ENCODE measurements around the gene FKBP15. TPM values are rescaled to one million over a fixed set of nuclear protein-coding genes. Genes with fewer than 3 reads are reported as not detected.

The FKBP15 gene
- total RNA-seq, 6 donors from 2014 or later: 36.5 to 72.3 (median 50.0) TPM

DNA sequence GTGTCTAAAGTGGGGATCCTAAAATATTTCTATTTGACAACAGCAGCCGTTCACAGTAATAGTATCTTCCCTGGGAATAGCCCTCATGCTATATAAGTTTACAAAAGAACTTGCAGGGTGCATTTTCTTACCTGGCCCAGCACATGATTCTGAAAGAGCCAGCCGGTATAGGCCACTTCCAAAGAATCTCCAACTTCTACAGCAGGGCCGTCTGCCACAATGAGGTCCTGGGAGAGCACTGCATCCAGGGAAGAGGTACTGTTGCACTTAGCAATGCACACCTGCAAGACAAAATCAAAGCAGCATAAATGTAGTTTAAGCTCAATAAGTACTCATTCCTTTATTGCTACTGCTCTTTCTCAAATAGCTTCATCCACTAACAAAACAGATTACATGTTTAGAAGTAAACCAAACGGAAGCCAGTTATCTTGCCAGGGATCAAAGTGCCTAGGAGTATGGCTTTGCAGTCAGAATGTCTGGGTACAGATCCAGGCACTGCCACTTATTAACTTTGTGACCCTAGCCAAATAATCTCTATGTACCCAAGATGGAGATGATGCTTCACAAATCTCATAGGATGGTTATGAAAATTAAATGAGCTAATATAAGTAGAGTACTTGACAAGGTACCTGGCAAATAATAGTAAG, 21.3 kb downstream of the FKBP15 start:
- H3K27ac ChIP-seq: no peak overlapping the region
- H3K27me3 ChIP-seq: no peaks in the 10 kb centered on the region
- TF ChIP-seq EP300 (IDR thresholded peaks at IDR 0.05): no peak
- no peak for TF ChIP-seq POLR2A (IDR thresholded peaks at IDR 0.05)
- TF ChIP-seq, protein P1, sequence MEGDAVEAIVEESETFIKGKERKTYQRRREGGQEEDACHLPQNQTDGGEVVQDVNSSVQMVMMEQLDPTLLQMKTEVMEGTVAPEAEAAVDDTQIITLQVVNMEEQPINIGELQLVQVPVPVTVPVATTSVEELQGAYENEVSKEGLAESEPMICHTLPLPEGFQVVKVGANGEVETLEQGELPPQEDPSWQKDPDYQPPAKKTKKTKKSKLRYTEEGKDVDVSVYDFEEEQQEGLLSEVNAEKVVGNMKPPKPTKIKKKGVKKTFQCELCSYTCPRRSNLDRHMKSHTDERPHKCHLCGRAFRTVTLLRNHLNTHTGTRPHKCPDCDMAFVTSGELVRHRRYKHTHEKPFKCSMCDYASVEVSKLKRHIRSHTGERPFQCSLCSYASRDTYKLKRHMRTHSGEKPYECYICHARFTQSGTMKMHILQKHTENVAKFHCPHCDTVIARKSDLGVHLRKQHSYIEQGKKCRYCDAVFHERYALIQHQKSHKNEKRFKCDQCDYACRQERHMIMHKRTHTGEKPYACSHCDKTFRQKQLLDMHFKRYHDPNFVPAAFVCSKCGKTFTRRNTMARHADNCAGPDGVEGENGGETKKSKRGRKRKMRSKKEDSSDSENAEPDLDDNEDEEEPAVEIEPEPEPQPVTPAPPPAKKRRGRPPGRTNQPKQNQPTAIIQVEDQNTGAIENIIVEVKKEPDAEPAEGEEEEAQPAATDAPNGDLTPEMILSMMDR (IDR thresholded peaks at IDR 0.05): no peak
- TF ChIP-seq POLR2AphosphoS5 (IDR thresholded peaks at IDR 0.05): no peak
- WGBS, 2 donors: 88 to 90% methylated on average over 4 of the region's 4 CpGs
- ATAC-seq (ENCODE audit: low FRiP score in 2 of 2) (no peak), DNase-seq (no peak)
- no peaks in the 10 kb centered on the region for H3K4me1 ChIP-seq
- peaks cover 12 to 83% (median 54%) of the 10 kb centered on the region in 4 donors for H3K36me3 ChIP-seq
- no peaks in the 10 kb centered on the region for H3K9me3 ChIP-seq
- no peak overlapping the region for H3K4me3 ChIP-seq

DNA sequence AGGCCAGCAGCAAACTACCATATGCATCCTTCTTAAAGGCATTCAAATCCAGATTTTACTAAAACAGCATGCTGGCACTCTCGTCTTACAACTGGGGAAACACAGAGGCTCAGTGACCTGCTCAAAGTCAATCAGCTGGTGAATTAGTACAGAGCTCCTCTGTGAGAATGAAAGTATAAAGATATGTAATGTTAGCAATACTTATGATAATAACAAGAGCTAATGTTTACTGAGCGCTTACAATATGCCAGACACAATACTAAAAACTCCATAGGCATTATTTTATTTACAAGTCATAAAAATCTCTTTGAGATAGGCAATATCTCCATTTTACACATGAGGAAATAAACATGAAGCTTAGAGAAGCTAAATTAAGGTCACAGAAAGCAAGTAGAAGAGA, 28.6 kb downstream of the FKBP15 start:
- peaks cover 10 to 76% (median 34%) of the 10 kb centered on the region in 4 donors for H3K36me3 ChIP-seq
- WGBS, 2 donors: 90 to 93% methylated on average over 2 of the region's 2 CpGs
- no peaks in the 10 kb centered on the region for H3K27me3 ChIP-seq
- DNase-seq: no peak
- no peak overlapping the region for H3K4me3 ChIP-seq
- peaks cover 0 to 8% (median 0%) of the 10 kb centered on the region in 4 donors for H3K4me1 ChIP-seq
- no peaks in the 10 kb centered on the region for H3K9me3 ChIP-seq
- H3K27ac ChIP-seq: no peak overlapping the region
- ATAC-seq (ENCODE audit: low FRiP score in 2 of 2): no peak
- TF ChIP-seq EP300 (IDR thresholded peaks at IDR 0.05) (no peak), POLR2A (IDR thresholded peaks at IDR 0.05) (no peak), POLR2AphosphoS5 (IDR thresholded peaks at IDR 0.05) (no peak)
- TF ChIP-seq, protein P1 (IDR thresholded peaks at IDR 0.05): no peak

DNA sequence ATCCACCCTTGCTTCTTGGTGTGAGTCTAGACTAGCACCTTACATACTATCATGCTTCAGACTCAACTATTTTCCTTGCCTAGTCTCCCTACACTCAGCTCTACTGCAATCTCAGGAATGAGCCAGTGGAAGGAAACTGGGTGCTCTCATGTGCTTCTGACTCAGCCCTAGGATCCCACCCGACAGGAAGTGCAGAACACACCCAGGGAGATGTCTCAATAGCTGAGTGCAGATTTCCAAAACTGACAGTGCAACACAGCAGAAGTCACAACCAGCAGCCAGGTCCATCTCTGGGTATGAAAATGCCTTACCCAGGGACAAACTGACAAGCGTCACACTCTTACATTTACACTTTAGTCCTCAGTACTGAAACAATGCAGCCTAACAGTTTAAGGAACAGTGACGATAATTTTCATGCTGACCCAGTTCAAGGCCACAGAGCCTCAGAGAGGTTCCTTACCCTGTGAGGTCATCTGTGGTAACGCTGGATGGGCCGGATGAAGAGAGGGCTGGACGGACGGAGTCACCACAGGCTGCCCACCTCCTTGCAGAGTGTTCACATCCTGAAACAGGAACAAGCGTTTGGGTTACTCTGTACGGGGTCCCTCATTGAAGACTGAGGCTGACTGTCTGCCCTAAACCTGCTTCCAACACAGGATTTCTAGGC, 33.0 kb downstream of the FKBP15 start:
- Histone ChIP-seq H3K27ac (peak overlapping the region; percentile 64 to 82 (median 78)), H3K4me3 (peak overlapping the region in 2 of 4 donors; percentile 9 to 30), H3K4me1 (peaks cover 0 to 26% (median 21%) of the 10 kb centered on the region in 4 donors), H3K9me3 (no peaks in the 10 kb centered on the region), H3K27me3 (no peaks in the 10 kb centered on the region), H3K36me3 (peaks cover 32 to 85% (median 52%) of the 10 kb centered on the region in 4 donors)
- TF ChIP-seq EP300 (IDR thresholded peaks at IDR 0.05) (peak in 2 of 4 donors; percentile 86 to 87), POLR2A (IDR thresholded peaks at IDR 0.05) (peak in 1 of 4 donors; percentile 81), POLR2AphosphoS5 (IDR thresholded peaks at IDR 0.05) (peak; percentile 76 to 89)
- TF ChIP-seq, protein P1 (IDR thresholded peaks at IDR 0.05): no peak
- peak in 1 of 2 donors; percentile 78 for DNase-seq
- 57 to 65% methylated on average over 9 of the region's 9 CpGs for WGBS, 2 donors
- ATAC-seq (ENCODE audit: low FRiP score in 2 of 2): peak; percentile 89 to 96

DNA sequence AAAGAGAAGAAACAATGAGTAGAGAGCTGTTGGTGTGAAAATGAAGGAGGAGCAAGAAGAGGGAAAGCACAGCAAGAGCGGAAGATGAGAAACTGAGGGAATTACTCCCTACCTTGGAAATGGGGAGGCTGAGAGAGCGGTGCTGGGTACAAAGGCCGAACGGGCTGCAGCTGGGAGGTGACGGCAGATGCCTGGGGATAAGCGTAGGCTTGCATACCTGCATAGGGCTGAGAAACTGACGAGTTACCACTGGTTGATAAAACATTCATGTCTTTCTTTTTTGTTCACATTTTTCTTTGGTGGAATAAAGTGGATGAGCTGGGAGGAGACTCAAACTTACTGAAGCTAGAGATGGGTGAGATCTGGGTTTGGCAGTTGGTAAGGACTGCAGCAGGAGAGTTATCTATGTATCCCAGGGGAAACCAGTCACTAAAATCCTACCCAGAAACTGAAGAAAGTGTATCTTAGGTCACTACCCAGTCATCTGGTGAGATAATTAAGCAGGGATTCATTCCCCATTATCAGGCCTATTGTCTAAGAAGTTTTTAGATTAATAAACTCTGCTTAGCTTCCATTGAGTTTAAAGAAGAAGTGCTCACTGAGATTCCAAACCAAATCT, 34.8 kb downstream of the FKBP15 start:
- TF ChIP-seq POLR2A (IDR thresholded peaks at IDR 0.05) (no peak), EP300 (IDR thresholded peaks at IDR 0.05) (no peak), POLR2AphosphoS5 (IDR thresholded peaks at IDR 0.05) (no peak)
- TF ChIP-seq, protein P1 (IDR thresholded peaks at IDR 0.05): no peak
- H3K36me3 ChIP-seq: peaks cover 40 to 85% (median 62%) of the 10 kb centered on the region in 4 donors
- 95 to 97% methylated on average over 7 of the region's 7 CpGs for WGBS, 2 donors
- H3K4me1 ChIP-seq: peaks cover 0 to 26% (median 21%) of the 10 kb centered on the region in 4 donors
- no peaks in the 10 kb centered on the region for H3K27me3 ChIP-seq
- H3K4me3 ChIP-seq: peak overlapping the region in 1 of 4 donors; percentile 30
- ATAC-seq (ENCODE audit: low FRiP score in 2 of 2) (no peak), DNase-seq (no peak)
- no peaks in the 10 kb centered on the region for H3K9me3 ChIP-seq
- H3K27ac ChIP-seq: peak overlapping the region in 3 of 4 donors; percentile 74 to 82 (median 81)

All from upper lobe of left lung (tissue), 6 donors.